Thoracic aorta (tissue), 2 donors: ENCODE data around the gene MACROD1. TPM values are rescaled to one million over a fixed set of nuclear protein-coding genes. Genes with fewer than 3 reads are reported as not detected.

Experiments
- ATAC-seq: fragments of 150-250 bp; one replicate; pipeline ENCODE4 v1.8.0; 2017; ENCODE audit warnings: low read depth; ENCODE audit not compliant: insufficient number of reproducible peaks, low FRiP score
- DNase-seq: peaks from one replicate; pipeline ENCODE4 v3.0.0-alpha.2; 2020; ENCODE audit warnings: low spot score
- H3K27ac ChIP-seq, 2 donors: fragments of 200-600 bp; sonication (generic); 1 replicate in 1 of 2; 2 replicates in 1 of 2; pipeline ENCODE4 v1.5.1; 2016; ENCODE audit warnings: mild to moderate bottlenecking in 2 of 2, moderate library complexity in 2 of 2
- H3K27me3 ChIP-seq: fragments of 200-600 bp; sonication (generic); replicated peaks from 2 replicates; pipeline ENCODE4 v1.6.0; 2016; ENCODE audit warnings: mild to moderate bottlenecking; ENCODE audit not compliant: insufficient read depth
- H3K36me3 ChIP-seq: fragments of 200-600 bp; sonication (generic); one replicate; pipeline ENCODE4 v1.5.1; 2016
- H3K4me1 ChIP-seq, 2 donors: fragments of 200-600 bp; sonication (generic); 1 replicate in 1 of 2; 2 replicates in 1 of 2; pipeline versions ENCODE4 v1.5.1 to v1.6.0; 2016; ENCODE audit warnings: low read depth in 2 of 2, mild to moderate bottlenecking in 1 of 2; ENCODE audit not compliant: control insufficient read depth in 1 of 2
- H3K4me3 ChIP-seq: fragments of 200-600 bp; sonication (generic); 2 replicates; pipeline ENCODE4 v1.5.1; 2016; ENCODE audit warnings: mild to moderate bottlenecking
- H3K9me3 ChIP-seq: fragments of 200-600 bp; sonication (generic); 2 replicates; pipeline ENCODE4 v1.5.1; 2016
- total RNA-seq, 2 donors: library from RNA; depleted of rRNA; stranded (reverse); fragments of >200 nt; gene quantifications; one replicate each; pipeline versions ENCODE4 v1.1.0 to v1.2.3, GENCODE V29; 2016
- TF ChIP-seq, protein P1 (sequence below): fragments of 200-600 bp; sonication (generic); IDR thresholded peaks from one replicate; pipeline ENCODE4 v1.5.1; 2019; ENCODE audit warnings: antibody characterized with exemption

Gene MACROD1
- total RNA-seq, 2 donors from 2014 or later = 15.8 to 17.6 TPM

DNA sequence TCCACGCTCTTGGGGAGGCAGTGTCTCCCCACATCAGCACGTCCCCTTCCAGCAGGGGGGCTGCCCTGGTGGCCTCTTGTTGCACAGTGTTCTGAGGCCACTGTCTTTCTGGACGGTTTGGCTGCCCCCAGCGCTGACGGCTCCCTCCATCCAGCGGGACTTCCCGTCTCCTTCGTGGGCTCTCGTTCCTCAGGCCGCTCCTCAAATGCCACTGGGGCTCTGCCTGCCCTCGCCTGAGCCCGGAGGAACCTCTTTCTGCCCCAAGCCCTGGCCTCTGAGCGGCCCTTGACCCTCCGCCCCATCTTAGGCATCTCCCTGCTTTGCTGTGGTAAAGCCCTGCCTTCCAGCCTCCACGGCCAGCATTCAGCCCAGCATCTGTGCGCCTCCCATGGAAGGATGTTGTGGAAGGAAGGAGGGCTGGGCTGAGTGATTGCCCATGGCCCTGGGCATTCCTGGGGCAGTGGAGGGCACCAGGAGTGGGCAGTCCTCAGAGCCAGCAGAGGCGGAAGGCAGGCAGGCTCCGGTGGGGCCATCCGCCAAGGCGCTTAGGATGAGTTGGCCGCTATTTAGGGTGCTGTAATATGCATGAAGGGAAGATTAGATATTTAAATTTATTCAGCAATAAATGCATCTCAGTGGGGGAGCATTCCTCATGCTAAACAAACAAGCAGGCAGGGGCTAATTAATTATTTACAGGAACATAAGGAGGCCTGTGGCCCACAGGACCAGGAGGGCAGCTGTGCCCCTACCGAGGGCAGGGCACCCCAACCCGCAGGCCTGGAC lies 161.9 kb downstream of the MACROD1 start:
- no peaks in the 10 kb centered on the region for H3K27me3 ChIP-seq
- H3K4me1 ChIP-seq = peaks cover 15 to 36% of the 10 kb centered on the region in 2 donors
- TF ChIP-seq, protein P1, sequence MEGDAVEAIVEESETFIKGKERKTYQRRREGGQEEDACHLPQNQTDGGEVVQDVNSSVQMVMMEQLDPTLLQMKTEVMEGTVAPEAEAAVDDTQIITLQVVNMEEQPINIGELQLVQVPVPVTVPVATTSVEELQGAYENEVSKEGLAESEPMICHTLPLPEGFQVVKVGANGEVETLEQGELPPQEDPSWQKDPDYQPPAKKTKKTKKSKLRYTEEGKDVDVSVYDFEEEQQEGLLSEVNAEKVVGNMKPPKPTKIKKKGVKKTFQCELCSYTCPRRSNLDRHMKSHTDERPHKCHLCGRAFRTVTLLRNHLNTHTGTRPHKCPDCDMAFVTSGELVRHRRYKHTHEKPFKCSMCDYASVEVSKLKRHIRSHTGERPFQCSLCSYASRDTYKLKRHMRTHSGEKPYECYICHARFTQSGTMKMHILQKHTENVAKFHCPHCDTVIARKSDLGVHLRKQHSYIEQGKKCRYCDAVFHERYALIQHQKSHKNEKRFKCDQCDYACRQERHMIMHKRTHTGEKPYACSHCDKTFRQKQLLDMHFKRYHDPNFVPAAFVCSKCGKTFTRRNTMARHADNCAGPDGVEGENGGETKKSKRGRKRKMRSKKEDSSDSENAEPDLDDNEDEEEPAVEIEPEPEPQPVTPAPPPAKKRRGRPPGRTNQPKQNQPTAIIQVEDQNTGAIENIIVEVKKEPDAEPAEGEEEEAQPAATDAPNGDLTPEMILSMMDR = no peak
- DNase-seq (no peak), ATAC-seq (no peak)
- H3K9me3 ChIP-seq = no peaks in the 10 kb centered on the region
- H3K4me3 ChIP-seq = no peak overlapping the region
- H3K27ac ChIP-seq = no peak overlapping the region
- H3K36me3 ChIP-seq = no peaks in the 10 kb centered on the region

- Histone ChIP-seq H3K4me1 (peaks cover 12 to 25% of the 10 kb centered on the region in 2 donors), H3K36me3 (peaks cover 10% of the 10 kb centered on the region), H3K27ac (no peak overlapping the region), H3K9me3 (no peaks in the 10 kb centered on the region), H3K4me3 (no peak overlapping the region), H3K27me3 (no peaks in the 10 kb centered on the region)
- DNase-seq (no peak), ATAC-seq (no peak)
- TF ChIP-seq, protein P1 = no peak
These were observed 164.2 kb downstream of the MACROD1 start for GRCh38 chr11:64001484-64002420.

DNA sequence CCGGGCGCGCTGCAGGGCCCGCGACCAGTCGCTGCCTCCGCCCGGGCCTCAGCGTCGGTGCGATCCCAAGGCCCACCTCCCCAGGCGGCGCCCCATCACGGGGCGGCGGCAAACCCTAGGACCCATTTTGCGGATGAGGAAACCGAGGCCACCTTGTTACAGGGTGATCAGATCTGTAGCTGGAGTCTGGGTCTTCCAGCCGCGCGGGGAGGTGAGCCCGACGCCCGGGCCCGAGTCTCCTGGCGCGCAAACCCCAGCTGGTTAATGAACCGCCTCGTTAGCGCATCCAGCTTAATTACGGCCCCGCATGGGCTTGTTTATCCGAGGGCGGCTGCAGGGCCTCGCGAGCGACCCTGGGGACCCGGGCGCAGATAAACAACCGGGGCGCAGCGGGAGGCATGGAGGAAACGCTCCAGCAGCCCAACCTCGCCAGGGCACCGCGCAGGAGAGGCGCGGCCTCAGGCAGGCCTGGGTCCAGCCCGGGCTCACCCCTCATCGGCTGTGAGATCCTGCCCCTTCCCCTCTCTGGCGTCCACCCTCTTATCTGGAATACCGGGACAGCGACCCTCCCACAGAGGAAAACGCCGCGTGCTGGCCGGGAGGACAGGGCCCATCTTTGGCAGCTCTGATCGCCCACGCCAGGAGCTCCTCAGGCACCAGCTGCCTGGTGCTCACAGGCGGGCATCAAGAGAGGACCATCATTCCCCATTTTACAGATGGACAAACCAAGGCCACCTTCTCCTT lies 165.0 kb downstream of the MACROD1 start:
- Histone ChIP-seq H3K27ac (no peak overlapping the region), H3K4me1 (peaks cover 12 to 23% of the 10 kb centered on the region in 2 donors)
- ATAC-seq = no peak

GRCh38 chr11:64000026-64000739 lies 165.7 kb downstream of the MACROD1 start:
- Histone ChIP-seq H3K36me3 (peaks cover 15% of the 10 kb centered on the region), H3K4me3 (peak overlapping the region; percentile 70), H3K9me3 (no peaks in the 10 kb centered on the region), H3K4me1 (peaks cover 12 to 23% of the 10 kb centered on the region in 2 donors), H3K27me3 (no peaks in the 10 kb centered on the region), H3K27ac (no peak overlapping the region)
- TF ChIP-seq, protein P1 = peak; percentile 89
- ATAC-seq (peak; percentile 72), DNase-seq (no peak)

More for the DNA sequence above, 165.0 kb downstream of the MACROD1 start:
- H3K9me3 ChIP-seq = no peaks in the 10 kb centered on the region
- no peaks in the 10 kb centered on the region for H3K27me3 ChIP-seq
- H3K4me3 ChIP-seq = peak overlapping the region; percentile 70
- H3K36me3 ChIP-seq = peaks cover 15% of the 10 kb centered on the region
- TF ChIP-seq, protein P1 = peak; percentile 32
- DNase-seq = no peak
